Measurements from ENCODE around the gene CCDC175.
A peak's percentile ranks its signal among the peaks of the same experiment; 100 is the strongest.

CCDC175 gene

GRCh38 chr14:59576332-59577294, at the start of gene CCDC175:
CCDC175 (minus strand) TSS chr14:59576812; CDS start chr14:59576775, 37 bp downstream.
- DNase-seq = peak; percentile 70

- no peak for DNase-seq
These were observed 46.0 kb upstream of the CCDC175 start for GRCh38 chr14:59622631-59623030.

GRCh38 chr14:59619061-59619460, 42.4 kb upstream of the CCDC175 start:
- DNase-seq = no peak

- no peak for DNase-seq
These were observed 24.4 kb upstream of the CCDC175 start for GRCh38 chr14:59601056-59601455.

- DNase-seq = no peak
These were observed 23.8 kb upstream of the CCDC175 start for GRCh38 chr14:59600211-59600945.

GRCh38 chr14:59595071-59595470, 18.5 kb upstream of the CCDC175 start:
- DNase-seq = no peak

- DNase-seq = no peak
These were observed 15.2 kb upstream of the CCDC175 start for GRCh38 chr14:59591641-59592370.

- no peak for DNase-seq
These were observed 11.5 kb upstream of the CCDC175 start for GRCh38 chr14:59588101-59588500.

GRCh38 chr14:59585891-59586554, 9.4 kb upstream of the CCDC175 start:
- no peak for DNase-seq

GRCh38 chr14:59583755-59584154, 7.1 kb upstream of the CCDC175 start:
- DNase-seq = no peak

- no peak for DNase-seq
These were observed 6.4 kb upstream of the CCDC175 start for GRCh38 chr14:59582845-59583509.

GRCh38 chr14:59582161-59582560, 5.5 kb upstream of the CCDC175 start:
- DNase-seq = no peak

- DNase-seq = no peak
These were observed 4.3 kb upstream of the CCDC175 start for GRCh38 chr14:59580911-59581310.

- no peak for DNase-seq
These were observed 6.5 kb downstream of the CCDC175 start for GRCh38 chr14:59570122-59570521.

- DNase-seq = no peak
These were observed 9.9 kb downstream of the CCDC175 start for GRCh38 chr14:59566725-59567124.

GRCh38 chr14:59566296-59566695, 10.3 kb downstream of the CCDC175 start:
- no peak for DNase-seq

GRCh38 chr14:59565087-59565486, 11.5 kb downstream of the CCDC175 start:
- no peak for DNase-seq

GRCh38 chr14:59564366-59564765, 12.2 kb downstream of the CCDC175 start:
- DNase-seq = no peak

- DNase-seq = no peak
These were observed 29.3 kb downstream of the CCDC175 start for GRCh38 chr14:59547310-59547709.

GRCh38 chr14:59543873-59544272, 32.7 kb downstream of the CCDC175 start:
- DNase-seq = peak; percentile 43

GRCh38 chr14:59541731-59542130, 34.9 kb downstream of the CCDC175 start:
- no peak for DNase-seq

GRCh38 chr14:59540852-59541251, 35.8 kb downstream of the CCDC175 start:
- no peak for DNase-seq
